ENCODE measurements around the gene CHCHD6. TPM values are rescaled to one million over a fixed set of nuclear protein-coding genes. Genes with fewer than 3 reads are reported as not detected.

Gene CHCHD6
- total RNA-seq, 1 experiment from 2014 or later, result 29.6 TPM

DNA sequence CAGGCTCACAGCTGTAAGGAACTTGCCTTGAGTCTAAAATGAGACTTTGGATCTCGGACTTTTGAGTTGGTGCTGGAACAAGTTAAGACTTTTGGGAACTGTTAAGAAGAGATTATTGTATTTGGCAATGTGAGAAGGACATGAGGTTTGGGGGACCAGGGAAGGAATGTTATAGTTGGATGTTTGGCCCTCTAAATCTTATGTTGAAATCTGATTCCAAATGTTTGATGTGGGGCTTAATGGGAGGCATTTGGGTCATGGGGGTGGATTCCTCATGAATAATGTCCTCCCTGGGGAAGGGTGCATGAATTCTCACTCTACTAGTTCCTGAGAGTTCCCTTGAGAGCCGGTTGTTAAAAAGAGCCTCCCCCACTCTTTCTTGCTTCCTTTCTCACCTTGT lies 18.5 kb upstream of the CHCHD6 start:
- no peak overlapping the region for H3K27ac Mint-ChIP-seq (ENCODE audit: low read depth, unreplicated experiment)
- TF ChIP-seq, protein P1, sequence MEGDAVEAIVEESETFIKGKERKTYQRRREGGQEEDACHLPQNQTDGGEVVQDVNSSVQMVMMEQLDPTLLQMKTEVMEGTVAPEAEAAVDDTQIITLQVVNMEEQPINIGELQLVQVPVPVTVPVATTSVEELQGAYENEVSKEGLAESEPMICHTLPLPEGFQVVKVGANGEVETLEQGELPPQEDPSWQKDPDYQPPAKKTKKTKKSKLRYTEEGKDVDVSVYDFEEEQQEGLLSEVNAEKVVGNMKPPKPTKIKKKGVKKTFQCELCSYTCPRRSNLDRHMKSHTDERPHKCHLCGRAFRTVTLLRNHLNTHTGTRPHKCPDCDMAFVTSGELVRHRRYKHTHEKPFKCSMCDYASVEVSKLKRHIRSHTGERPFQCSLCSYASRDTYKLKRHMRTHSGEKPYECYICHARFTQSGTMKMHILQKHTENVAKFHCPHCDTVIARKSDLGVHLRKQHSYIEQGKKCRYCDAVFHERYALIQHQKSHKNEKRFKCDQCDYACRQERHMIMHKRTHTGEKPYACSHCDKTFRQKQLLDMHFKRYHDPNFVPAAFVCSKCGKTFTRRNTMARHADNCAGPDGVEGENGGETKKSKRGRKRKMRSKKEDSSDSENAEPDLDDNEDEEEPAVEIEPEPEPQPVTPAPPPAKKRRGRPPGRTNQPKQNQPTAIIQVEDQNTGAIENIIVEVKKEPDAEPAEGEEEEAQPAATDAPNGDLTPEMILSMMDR (IDR thresholded peaks at IDR 0.05; ENCODE audit: unreplicated experiment), result no peak

DNA sequence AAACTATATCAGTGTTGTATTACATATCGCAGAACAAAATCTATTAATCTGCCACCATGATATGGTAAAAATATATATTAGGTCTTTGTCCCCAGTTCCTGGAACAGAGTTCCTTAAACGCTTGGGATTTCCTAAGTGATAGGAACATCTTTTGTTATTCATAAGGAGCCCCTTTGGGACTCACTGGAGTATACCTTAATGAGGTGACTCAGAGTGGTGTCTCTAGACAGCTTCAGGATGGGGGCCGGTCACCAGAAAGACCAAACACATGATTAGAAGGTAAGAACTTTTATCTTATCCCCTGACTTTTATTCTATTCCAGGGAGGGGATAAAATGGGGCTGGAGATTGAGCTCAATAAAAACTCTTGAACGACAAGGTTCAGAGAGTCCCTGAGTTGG lies 12.3 kb upstream of the CHCHD6 start:
- CTCF ChIA-PET, result interaction anchor here (1.7 kb wide), 1 partner anchor 853 kb away, joined by 5 read pairs; no protein-coding TSS in a partner anchor
- Mint-ChIP-seq H3K4me3 (ENCODE audit: unreplicated experiment) (no peak overlapping the region), H3K4me1 (ENCODE audit: insufficient read depth, unreplicated experiment) (no peaks in the 10 kb centered on the region), H3K9me3 (ENCODE audit: unreplicated experiment) (no peaks in the 10 kb centered on the region), H3K27ac (ENCODE audit: low read depth, unreplicated experiment) (no peak overlapping the region), H3K27me3 (ENCODE audit: insufficient read depth, unreplicated experiment) (peaks cover 51% of the 10 kb centered on the region), H3K36me3 (ENCODE audit: insufficient read depth, unreplicated experiment) (no peaks in the 10 kb centered on the region)
- TF ChIP-seq, protein P1 (IDR thresholded peaks at IDR 0.05; ENCODE audit: unreplicated experiment), result no peak
- no TSS peak for BruUV-seq (replicated peaks)
- POLR2A ChIA-PET, result no interaction called here
- intact Hi-C loops (cut with micrococcal nuclease), result no loop called here
- DNase-seq (ENCODE audit: unreplicated experiment), result no peak

More for the DNA sequence above, 18.5 kb upstream of the CHCHD6 start:
- no peaks in the 10 kb centered on the region for H3K4me1 Mint-ChIP-seq (ENCODE audit: insufficient read depth, unreplicated experiment)
- BruUV-seq (replicated peaks), result no TSS peak
- no peak for DNase-seq (ENCODE audit: unreplicated experiment)
- no peaks in the 10 kb centered on the region for H3K27me3 Mint-ChIP-seq (ENCODE audit: insufficient read depth, unreplicated experiment)
- H3K9me3 Mint-ChIP-seq (ENCODE audit: unreplicated experiment), result no peaks in the 10 kb centered on the region
- POLR2A ChIA-PET, result no interaction called here
- no peak overlapping the region for H3K4me3 Mint-ChIP-seq (ENCODE audit: unreplicated experiment)
- CTCF ChIA-PET, result interaction anchor here (0.6 kb wide), 1 partner anchor 46 kb away, joined by 3 read pairs; no protein-coding TSS in a partner anchor
- intact Hi-C loops (cut with micrococcal nuclease), result no loop called here
- no peaks in the 10 kb centered on the region for H3K36me3 Mint-ChIP-seq (ENCODE audit: insufficient read depth, unreplicated experiment)

DNA sequence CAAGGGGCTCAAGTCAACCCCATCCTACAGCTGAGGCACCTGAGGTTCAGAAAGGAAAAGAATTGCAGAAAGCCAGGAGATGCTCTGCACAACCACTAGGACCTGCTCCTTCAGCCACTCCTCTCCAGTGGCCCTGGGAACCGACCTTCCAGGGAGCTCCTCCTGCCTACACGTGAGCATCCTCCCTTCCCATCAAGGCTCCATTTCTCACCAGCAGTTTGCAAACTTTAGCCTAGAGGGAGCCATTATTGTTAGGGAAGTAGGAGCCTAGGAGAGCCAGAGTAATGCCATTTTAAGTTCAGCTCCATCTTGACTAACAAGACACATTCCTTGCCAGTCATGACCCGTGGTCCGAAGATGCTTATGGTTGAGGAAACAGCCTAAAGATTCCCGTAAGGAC lies 11.2 kb upstream of the CHCHD6 start:
- TF ChIP-seq, protein P1 (IDR thresholded peaks at IDR 0.05; ENCODE audit: unreplicated experiment), result no peak
- no TSS peak for BruUV-seq (replicated peaks)
- intact Hi-C loops (cut with micrococcal nuclease), result no loop called here
- DNase-seq (ENCODE audit: unreplicated experiment), result no peak
- H3K36me3 Mint-ChIP-seq (ENCODE audit: insufficient read depth, unreplicated experiment), result no peaks in the 10 kb centered on the region
- no peaks in the 10 kb centered on the region for H3K9me3 Mint-ChIP-seq (ENCODE audit: unreplicated experiment)
- H3K4me1 Mint-ChIP-seq (ENCODE audit: insufficient read depth, unreplicated experiment), result no peaks in the 10 kb centered on the region
- CTCF ChIA-PET, result interaction anchor here (0.6 to 1.7 kb wide), 5 partner anchors 22 to 852 kb away, joined by 3 to 5 read pairs (median 3); no protein-coding TSS in a partner anchor
- POLR2A ChIA-PET, result interaction anchor here (0.7 kb wide), 1 partner anchor 13 kb away, joined by 3 read pairs; no protein-coding TSS in a partner anchor
- peaks cover 56% of the 10 kb centered on the region for H3K27me3 Mint-ChIP-seq (ENCODE audit: insufficient read depth, unreplicated experiment)
- H3K27ac Mint-ChIP-seq (ENCODE audit: low read depth, unreplicated experiment), result no peak overlapping the region
- H3K4me3 Mint-ChIP-seq (ENCODE audit: unreplicated experiment), result no peak overlapping the region

DNA sequence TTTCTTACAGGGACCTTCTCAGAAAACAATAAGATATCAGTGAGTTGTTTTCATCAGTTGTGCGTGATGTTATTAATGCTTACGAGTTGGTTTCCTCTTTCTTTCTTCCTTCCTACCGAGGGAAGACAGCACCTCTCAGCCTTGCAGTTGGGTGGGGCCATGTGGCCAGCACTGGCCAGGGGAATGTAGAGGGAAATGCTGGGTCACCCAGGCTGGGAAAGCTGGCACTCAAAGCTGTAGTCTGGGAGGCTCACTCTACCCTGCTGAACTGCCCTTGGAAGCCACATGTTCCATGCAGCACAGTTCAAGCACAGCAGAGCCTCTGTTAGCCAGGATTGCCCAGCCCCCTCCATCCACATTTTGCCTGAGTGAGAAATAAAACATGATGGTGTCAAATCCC lies 10.1 kb upstream of the CHCHD6 start:
- CTCF ChIA-PET, result interaction anchor here (0.9 to 1.8 kb wide), 2 partner anchors 13 to 23 kb away, joined by 3 to 4 read pairs; no protein-coding TSS in a partner anchor
- TF ChIP-seq, protein P1 (IDR thresholded peaks at IDR 0.05; ENCODE audit: unreplicated experiment), result no peak
- no peak overlapping the region for H3K27ac Mint-ChIP-seq (ENCODE audit: low read depth, unreplicated experiment)
- DNase-seq (ENCODE audit: unreplicated experiment), result no peak
- H3K4me3 Mint-ChIP-seq (ENCODE audit: unreplicated experiment), result no peak overlapping the region
- intact Hi-C loops (cut with micrococcal nuclease), result no loop called here
- H3K36me3 Mint-ChIP-seq (ENCODE audit: insufficient read depth, unreplicated experiment), result no peaks in the 10 kb centered on the region
- H3K27me3 Mint-ChIP-seq (ENCODE audit: insufficient read depth, unreplicated experiment), result peaks cover 56% of the 10 kb centered on the region
- no peaks in the 10 kb centered on the region for H3K4me1 Mint-ChIP-seq (ENCODE audit: insufficient read depth, unreplicated experiment)
- no TSS peak for BruUV-seq (replicated peaks)
- no peaks in the 10 kb centered on the region for H3K9me3 Mint-ChIP-seq (ENCODE audit: unreplicated experiment)
- POLR2A ChIA-PET, result no interaction called here
